LoVo (cell line): ENCODE data around the gene RPUSD2.

Experiments
- DNase-seq: peaks from one replicate; pipeline ENCODE4 v3.0.0-alpha.2; 2016; ENCODE audit warnings: low spot score

The RPUSD2 gene

GRCh38 chr15:40623361-40623760 is 54.3 kb downstream of the RPUSD2 start:
- no peak for DNase-seq
